ENCODE measurements around the gene PLEKHN1.
"Not testable (repeated sequence)": the region's sequence is repeated elsewhere in the genome, so short reads cannot be mapped to it uniquely, and the experiment has no call there.

Gene PLEKHN1

DNA sequence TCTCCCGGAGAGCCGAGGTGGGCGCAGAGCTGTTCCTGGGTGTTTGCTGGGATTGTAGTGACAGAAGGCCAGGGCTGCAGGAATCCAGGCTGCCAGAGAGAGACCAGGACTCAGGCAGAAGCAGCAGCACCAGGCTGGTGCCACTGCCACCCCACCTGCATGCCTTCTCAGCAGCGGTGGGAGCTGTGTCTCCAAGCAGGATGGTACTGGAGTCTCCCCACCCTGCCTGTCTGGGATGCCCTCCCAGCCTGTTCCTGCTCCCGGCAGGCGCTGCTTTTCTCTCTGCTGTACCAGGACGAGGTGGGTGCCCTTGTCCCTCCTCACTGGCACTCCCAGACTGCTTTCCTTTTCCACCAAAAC lies 38.1 kb downstream of the PLEKHN1 start:
- H3K27ac ChIP-seq (ENCODE audit: low read depth, low read length) = no peak overlapping the region
- WGBS = 78% methylated on average over 7 of the region's 7 CpGs
- H3K27me3 ChIP-seq (ENCODE audit: insufficient read depth, low read length) = peaks cover 44% of the 10 kb centered on the region
- peaks cover 11% of the 10 kb centered on the region for H3K4me1 ChIP-seq (ENCODE audit: insufficient read depth, low read length)
- H3K9ac ChIP-seq (ENCODE audit: low read depth, low read length) = no peak overlapping the region
- H3K4me3 ChIP-seq (ENCODE audit: low read length) = no peak overlapping the region
- H3K9me3 ChIP-seq (ENCODE audit: insufficient read depth, low read depth, low read length) = no peaks in the 10 kb centered on the region
- no peaks in the 10 kb centered on the region for H3K36me3 ChIP-seq (ENCODE audit: insufficient read depth, low read length)

DNA sequence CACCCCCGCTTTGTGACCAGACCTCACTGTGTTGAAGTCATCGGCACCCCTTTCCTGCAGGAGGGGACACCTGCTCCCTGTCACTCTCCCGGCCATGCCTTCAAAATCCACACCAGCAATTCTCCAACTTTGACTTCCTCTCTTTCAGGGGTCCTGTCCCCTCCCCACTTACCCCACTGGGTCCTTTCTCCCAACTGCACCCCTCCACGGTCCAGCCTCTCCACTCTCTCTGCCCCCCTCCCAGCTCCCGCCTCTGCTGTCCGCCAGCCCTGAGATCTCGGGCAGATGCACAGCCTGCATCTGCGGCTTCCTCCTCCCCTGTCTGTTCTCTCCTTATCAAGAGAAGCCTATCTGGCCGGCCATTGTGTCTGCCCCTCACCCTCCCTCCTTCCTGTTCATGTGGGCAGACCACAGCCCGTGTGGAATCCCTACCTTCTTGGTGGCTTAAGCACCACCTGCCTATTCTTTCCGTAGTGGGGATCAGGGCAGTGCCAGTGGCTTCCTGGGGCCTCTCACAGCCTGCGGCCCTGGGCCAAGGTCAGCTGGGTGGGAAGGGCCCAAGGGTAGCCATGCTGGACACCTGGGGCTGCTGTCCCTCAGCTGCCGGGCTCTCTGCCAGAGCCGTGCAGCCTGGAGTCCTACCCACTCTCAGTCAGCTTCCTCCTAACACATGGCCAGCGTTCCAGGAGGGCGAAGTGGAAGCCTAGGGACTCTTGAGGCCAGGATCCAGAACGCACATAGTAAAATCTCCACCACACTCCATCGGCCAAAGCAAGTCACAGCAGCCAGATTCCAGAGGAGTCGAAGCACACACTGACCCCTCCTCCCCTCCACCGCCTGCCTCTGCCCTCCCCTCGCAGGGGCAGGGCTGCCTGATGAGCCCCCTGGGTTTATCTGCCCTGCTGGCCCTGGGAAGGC lies 38.8 kb downstream of the PLEKHN1 start:
- 49% methylated on average over 21 of the region's 21 CpGs for WGBS
- H3K9ac ChIP-seq (ENCODE audit: low read depth, low read length) = peak overlapping the region; percentile 36; the same call in 1 of the 2 replicates
- peaks cover 38% of the 10 kb centered on the region for H3K27me3 ChIP-seq (ENCODE audit: insufficient read depth, low read length)

DNA sequence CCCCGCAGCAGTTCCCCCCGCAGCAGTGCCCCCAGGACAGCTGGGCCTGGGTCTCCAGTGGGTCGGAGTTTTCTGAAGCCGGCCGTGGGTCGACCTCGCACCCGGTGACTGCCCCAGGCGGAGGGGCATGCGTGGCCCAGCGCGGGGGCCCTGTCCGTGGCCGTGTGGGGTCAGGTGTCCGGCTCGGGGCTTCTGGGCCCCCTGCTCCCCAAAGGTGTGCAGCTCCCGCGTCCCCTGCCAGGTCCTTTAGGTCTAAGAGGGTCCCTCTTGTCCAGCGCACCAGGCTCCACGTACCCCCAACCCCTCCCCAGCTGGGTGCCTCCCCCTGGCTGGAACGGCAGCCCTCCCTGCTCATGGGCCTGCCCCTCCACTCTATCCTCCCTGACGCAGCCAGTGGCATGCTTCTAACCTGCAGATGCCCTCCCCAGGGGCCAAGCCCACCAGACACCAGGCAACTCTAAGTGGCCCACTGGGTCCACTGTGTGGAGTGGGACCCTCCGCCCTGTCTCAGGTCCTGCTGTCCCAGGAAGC lies 39.6 kb downstream of the PLEKHN1 start:
- H3K9ac ChIP-seq (ENCODE audit: low read depth, low read length) = no peak overlapping the region
- H3K27ac ChIP-seq (ENCODE audit: low read depth, low read length) = no peak overlapping the region
- no peaks in the 10 kb centered on the region for H3K9me3 ChIP-seq (ENCODE audit: insufficient read depth, low read depth, low read length)
- H3K4me3 ChIP-seq (ENCODE audit: low read length) = no peak overlapping the region
- peaks cover 11% of the 10 kb centered on the region for H3K4me1 ChIP-seq (ENCODE audit: insufficient read depth, low read length)
- H3K27me3 ChIP-seq (ENCODE audit: insufficient read depth, low read length) = peaks cover 30% of the 10 kb centered on the region
- H3K36me3 ChIP-seq (ENCODE audit: insufficient read depth, low read length) = no peaks in the 10 kb centered on the region
- WGBS = 75% methylated on average over 23 of the region's 23 CpGs

More for the DNA sequence above, 38.8 kb downstream of the PLEKHN1 start:
- H3K4me1 ChIP-seq (ENCODE audit: insufficient read depth, low read length) = peaks cover 11% of the 10 kb centered on the region
- H3K4me3 ChIP-seq (ENCODE audit: low read length) = no peak overlapping the region
- H3K9me3 ChIP-seq (ENCODE audit: insufficient read depth, low read depth, low read length) = no peaks in the 10 kb centered on the region
- H3K36me3 ChIP-seq (ENCODE audit: insufficient read depth, low read length) = no peaks in the 10 kb centered on the region
- peak overlapping the region; percentile 46; the same call in 1 of the 2 replicates for H3K27ac ChIP-seq (ENCODE audit: low read depth, low read length)

- Histone ChIP-seq H3K9ac (ENCODE audit: low read depth, low read length) (no peak overlapping the region), H3K27me3 (ENCODE audit: insufficient read depth, low read length) (peaks cover 23% of the 10 kb centered on the region), H3K36me3 (ENCODE audit: insufficient read depth, low read length) (no peaks in the 10 kb centered on the region), H3K4me1 (ENCODE audit: insufficient read depth, low read length) (peaks cover 11% of the 10 kb centered on the region), H3K27ac (ENCODE audit: low read depth, low read length) (no peak overlapping the region), H3K4me3 (ENCODE audit: low read length) (no peak overlapping the region), H3K9me3 (ENCODE audit: insufficient read depth, low read depth, low read length) (no peaks in the 10 kb centered on the region)
- WGBS = 86% methylated on average over 37 of the region's 37 CpGs
Measured at GRCh38 chr1:1006305-1007159, 40.2 kb downstream of the PLEKHN1 start.

- not testable (repeated sequence) for H3K27me3 ChIP-seq (ENCODE audit: insufficient read depth, low read length); H3K4me3 ChIP-seq (ENCODE audit: low read length); H3K36me3 ChIP-seq (ENCODE audit: insufficient read depth, low read length); H3K9me3 ChIP-seq (ENCODE audit: insufficient read depth, low read depth, low read length); H3K9ac ChIP-seq (ENCODE audit: low read depth, low read length); H3K27ac ChIP-seq (ENCODE audit: low read depth, low read length)
- H3K4me1 ChIP-seq (ENCODE audit: insufficient read depth, low read length) = peaks cover 11% of the 10 kb centered on the region
- WGBS = 93% methylated on average over 6 of the region's 8 CpGs
Measured at GRCh38 chr1:1010131-1010530, 43.8 kb downstream of the PLEKHN1 start.

- Histone ChIP-seq H3K27ac (ENCODE audit: low read depth, low read length) (no peak overlapping the region), H3K4me3 (ENCODE audit: low read length) (no peak overlapping the region), H3K4me1 (ENCODE audit: insufficient read depth, low read length) (peaks cover 8% of the 10 kb centered on the region), H3K27me3 (ENCODE audit: insufficient read depth, low read length) (peaks cover 9% of the 10 kb centered on the region), H3K36me3 (ENCODE audit: insufficient read depth, low read length) (no peaks in the 10 kb centered on the region), H3K9me3 (ENCODE audit: insufficient read depth, low read depth, low read length) (no peaks in the 10 kb centered on the region), H3K9ac (ENCODE audit: low read depth, low read length) (no peak overlapping the region)
- WGBS = 84% methylated on average over 14 of the region's 14 CpGs
Measured at GRCh38 chr1:1011396-1011949, 45.2 kb downstream of the PLEKHN1 start.

- not testable (repeated sequence) for H3K27me3 ChIP-seq (ENCODE audit: insufficient read depth, low read length); H3K9me3 ChIP-seq (ENCODE audit: insufficient read depth, low read depth, low read length); H3K36me3 ChIP-seq (ENCODE audit: insufficient read depth, low read length); H3K4me1 ChIP-seq (ENCODE audit: insufficient read depth, low read length)
- Histone ChIP-seq H3K9ac (ENCODE audit: low read depth, low read length) (peak overlapping the region; percentile 40; the same call in 1 of the 2 replicates), H3K27ac (ENCODE audit: low read depth, low read length) (peak overlapping the region; percentile 83; the same call in 1 of the 2 replicates), H3K4me3 (ENCODE audit: low read length) (peak overlapping the region; percentile 69)
- 82% methylated on average over 13 of the region's 13 CpGs for WGBS
Measured at GRCh38 chr1:1012736-1013104, 46.4 kb downstream of the PLEKHN1 start.

- Histone ChIP-seq H3K4me3 (ENCODE audit: low read length) (peak within 1 kb of the TSS; percentile 69), H3K36me3 (ENCODE audit: insufficient read depth, low read length) (no peaks in the 10 kb centered on the region), H3K27ac (ENCODE audit: low read depth, low read length) (peak within 1 kb of the TSS; percentile 83; the same call in 1 of the 2 replicates), H3K9me3 (ENCODE audit: insufficient read depth, low read depth, low read length) (no peaks in the 10 kb centered on the region), H3K27me3 (ENCODE audit: insufficient read depth, low read length) (peaks cover 9% of the 10 kb centered on the region), H3K4me1 (ENCODE audit: insufficient read depth, low read length) (peaks cover 8% of the 10 kb centered on the region), H3K9ac (ENCODE audit: low read depth, low read length) (peak within 1 kb of the TSS; percentile 60)
- 6% methylated on average over 30 of the region's 30 CpGs for WGBS
Measured at GRCh38 chr1:1013105-1013921, 47.0 kb downstream of the PLEKHN1 start, which contains the start of gene ISG15. Gene ISG15 (plus strand): TSS chr1:1013497. CDS start chr1:1013574, 77 bp downstream.

DNA sequence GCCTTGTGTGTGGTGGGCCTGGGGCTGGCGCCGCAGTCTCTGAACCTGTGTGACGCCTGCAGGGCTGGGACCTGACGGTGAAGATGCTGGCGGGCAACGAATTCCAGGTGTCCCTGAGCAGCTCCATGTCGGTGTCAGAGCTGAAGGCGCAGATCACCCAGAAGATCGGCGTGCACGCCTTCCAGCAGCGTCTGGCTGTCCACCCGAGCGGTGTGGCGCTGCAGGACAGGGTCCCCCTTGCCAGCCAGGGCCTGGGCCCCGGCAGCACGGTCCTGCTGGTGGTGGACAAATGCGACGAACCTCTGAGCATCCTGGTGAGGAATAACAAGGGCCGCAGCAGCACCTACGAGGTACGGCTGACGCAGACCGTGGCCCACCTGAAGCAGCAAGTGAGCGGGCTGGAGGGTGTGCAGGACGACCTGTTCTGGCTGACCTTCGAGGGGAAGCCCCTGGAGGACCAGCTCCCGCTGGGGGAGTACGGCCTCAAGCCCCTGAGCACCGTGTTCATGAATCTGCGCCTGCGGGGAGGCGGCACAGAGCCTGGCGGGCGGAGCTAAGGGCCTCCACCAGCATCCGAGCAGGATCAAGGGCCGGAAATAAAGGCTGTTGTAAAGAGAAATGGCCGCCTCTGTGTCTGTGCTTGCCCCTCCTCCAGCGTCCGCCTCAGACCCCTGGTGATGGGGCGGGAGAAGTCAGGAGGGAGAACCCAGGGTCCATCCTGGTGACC lies 47.8 kb downstream of the PLEKHN1 start:
- Histone ChIP-seq H3K9ac (ENCODE audit: low read depth, low read length) (peak overlapping the region; percentile 60), H3K4me1 (ENCODE audit: insufficient read depth, low read length) (peaks cover 8% of the 10 kb centered on the region), H3K27ac (ENCODE audit: low read depth, low read length) (peak overlapping the region; percentile 83; the same call in 1 of the 2 replicates), H3K4me3 (ENCODE audit: low read length) (peak overlapping the region; percentile 69), H3K27me3 (ENCODE audit: insufficient read depth, low read length) (peaks cover 9% of the 10 kb centered on the region), H3K9me3 (ENCODE audit: insufficient read depth, low read depth, low read length) (no peaks in the 10 kb centered on the region), H3K36me3 (ENCODE audit: insufficient read depth, low read length) (no peaks in the 10 kb centered on the region)
- 34% methylated on average over 41 of the region's 41 CpGs for WGBS

All from HUES64 (cell line).